Omental fat pad (tissue), 4 donors: Measurements from ENCODE around the gene P2RY2. TPM values are rescaled to one million over a fixed set of nuclear protein-coding genes. Genes with fewer than 3 reads are reported as not detected.

Experiments
- ATAC-seq: fragments of 150-250 bp; one replicate; pipeline ENCODE4 v1.9.1; 2016; ENCODE audit warnings: mild to moderate bottlenecking, moderate library complexity; ENCODE audit not compliant: low FRiP score
- DNase-seq: peaks from one replicate; pipeline ENCODE4 v3.0.0-alpha.2; 2019; ENCODE audit warnings: low spot score
- total RNA-seq, 4 donors: library from RNA; depleted of rRNA; stranded (reverse); fragments of >200 nt; gene quantifications; one replicate each; pipeline ENCODE4 v1.1.0, GENCODE V29; 2016
- TF ChIP-seq, protein P1 (sequence below), 3 donors: fragments of 450-650 bp; IDR thresholded peaks; one replicate each; pipeline ENCODE4 v1.5.1; 2016 to 2017; ENCODE audit warnings: antibody characterized with exemption in 3 of 3, mild to moderate bottlenecking in 3 of 3, moderate library complexity in 2 of 3

The P2RY2 gene
- total RNA-seq, 4 donors from 2014 or later, result 0.47 to 1.1 (median 0.64) TPM

DNA sequence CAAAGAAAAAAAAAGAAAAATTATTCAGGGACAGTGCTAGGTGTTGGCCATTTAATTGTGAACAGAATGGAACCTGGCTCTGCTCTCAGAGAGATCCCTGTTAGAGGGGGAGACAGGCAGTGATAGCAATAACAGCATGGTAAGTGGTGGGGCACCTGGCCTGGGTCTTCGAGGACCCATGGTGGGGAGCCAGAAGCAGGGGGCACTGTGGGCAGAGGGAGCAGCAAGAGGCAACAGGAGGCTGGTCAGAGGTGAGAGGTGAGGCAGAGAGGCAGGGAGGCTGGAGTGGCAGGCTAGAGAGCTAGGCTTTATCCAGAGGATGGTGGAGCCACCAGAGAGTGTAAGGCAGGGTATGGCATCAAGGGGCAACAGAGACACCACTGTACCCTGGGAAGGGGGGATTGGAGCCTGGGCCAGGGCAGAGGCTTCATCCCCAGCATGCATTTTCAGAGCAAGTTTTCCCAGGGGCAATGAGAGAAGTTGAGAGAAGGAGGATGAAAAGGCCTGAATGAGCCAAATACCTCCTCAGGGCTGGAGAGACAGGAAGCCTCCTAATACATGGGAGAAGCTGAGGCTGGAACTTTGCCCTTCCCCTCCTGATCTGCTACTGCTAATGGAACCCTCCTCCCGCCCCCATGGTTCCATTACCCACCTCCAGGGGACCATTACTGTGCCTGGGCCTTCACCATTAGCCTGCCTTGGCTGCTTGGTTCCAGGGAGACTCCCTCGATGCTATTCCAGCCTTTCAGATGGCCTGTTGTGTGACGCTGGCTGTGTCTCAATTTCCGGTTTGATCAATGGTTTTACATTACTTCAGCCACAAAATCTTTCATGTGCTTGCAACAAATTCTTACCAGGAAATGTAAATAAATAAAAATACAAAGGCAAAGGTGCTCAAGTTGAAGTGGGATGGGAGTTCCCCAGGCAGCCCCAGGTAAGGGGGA lies 2.6 kb upstream of the P2RY2 start:
- DNase-seq, result no peak
- ATAC-seq, result no peak

DNA sequence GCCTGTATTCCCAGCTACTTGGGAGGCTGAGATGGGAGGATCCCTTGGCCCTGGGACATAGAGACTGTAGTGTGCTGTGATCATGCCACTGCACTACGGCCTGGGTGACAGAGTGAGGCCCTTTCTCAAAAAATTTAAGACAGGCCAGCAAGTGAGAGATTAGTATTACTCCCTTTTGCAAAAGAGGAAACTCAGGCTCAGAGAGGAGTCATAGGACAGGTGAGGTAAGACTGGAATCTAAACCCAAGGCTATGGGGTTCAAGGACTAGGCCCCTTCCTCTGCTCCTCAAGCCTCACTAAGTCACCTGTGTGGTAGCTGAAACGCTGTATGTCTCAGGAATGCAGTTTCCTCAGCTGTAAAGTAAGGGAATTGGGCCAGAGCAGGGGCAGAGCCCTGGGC lies 1.6 kb upstream of the P2RY2 start:
- DNase-seq (no peak), ATAC-seq (no peak)
- TF ChIP-seq, protein P1, sequence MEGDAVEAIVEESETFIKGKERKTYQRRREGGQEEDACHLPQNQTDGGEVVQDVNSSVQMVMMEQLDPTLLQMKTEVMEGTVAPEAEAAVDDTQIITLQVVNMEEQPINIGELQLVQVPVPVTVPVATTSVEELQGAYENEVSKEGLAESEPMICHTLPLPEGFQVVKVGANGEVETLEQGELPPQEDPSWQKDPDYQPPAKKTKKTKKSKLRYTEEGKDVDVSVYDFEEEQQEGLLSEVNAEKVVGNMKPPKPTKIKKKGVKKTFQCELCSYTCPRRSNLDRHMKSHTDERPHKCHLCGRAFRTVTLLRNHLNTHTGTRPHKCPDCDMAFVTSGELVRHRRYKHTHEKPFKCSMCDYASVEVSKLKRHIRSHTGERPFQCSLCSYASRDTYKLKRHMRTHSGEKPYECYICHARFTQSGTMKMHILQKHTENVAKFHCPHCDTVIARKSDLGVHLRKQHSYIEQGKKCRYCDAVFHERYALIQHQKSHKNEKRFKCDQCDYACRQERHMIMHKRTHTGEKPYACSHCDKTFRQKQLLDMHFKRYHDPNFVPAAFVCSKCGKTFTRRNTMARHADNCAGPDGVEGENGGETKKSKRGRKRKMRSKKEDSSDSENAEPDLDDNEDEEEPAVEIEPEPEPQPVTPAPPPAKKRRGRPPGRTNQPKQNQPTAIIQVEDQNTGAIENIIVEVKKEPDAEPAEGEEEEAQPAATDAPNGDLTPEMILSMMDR (IDR thresholded peaks at IDR 0.05), result no peak

More for the DNA sequence above, 2.6 kb upstream of the P2RY2 start:
- TF ChIP-seq, protein P1 (IDR thresholded peaks at IDR 0.05), result no peak

DNA sequence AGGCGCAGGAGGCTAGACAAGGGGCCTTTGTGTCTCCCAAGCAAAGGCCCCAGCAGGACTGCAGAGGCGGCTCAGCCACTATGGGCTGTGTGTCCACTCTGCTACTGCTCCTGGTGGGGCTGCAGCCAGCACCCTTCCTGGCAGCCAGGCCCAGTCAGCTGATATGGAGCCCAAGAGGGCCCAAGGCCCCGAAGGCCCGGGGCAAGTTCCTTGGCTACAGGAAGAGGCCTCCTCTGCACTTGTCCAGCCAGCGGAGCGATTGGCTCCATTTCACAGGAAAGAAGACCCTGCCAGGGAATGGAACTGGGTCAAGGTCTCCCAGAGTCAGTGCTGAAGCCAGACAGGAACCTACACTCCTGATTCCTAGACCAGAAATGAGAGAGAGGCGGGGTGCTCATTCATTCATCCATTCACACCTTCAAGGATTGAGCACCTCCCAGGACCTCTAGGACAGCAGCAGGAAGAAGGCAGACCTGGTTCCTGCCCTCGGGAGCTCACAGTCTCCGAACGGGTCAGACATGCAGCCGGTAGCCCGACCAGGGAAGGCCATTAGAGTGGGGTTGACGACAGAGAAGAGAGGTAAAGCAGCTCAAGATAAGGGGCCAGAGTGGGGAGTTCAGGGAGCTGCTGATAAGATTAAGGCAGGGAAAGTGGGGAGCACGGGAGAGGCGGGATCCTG lies 811 bp upstream of the P2RY2 start:
- ATAC-seq, result no peak

DNA sequence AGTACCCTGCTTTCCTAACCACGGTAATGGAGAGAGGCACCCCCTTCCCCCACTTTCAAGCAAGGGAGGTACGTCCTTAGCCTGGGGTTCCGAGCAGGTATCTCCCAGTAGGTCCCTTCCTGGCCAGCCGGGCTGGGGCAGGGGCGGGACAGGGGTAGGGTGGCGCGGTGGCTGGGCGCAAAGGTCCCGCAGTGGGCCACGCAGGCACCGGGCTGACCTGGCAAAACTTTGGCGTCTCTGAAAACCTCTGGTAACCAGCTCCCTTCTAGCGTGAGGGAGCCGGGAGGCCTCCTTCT lies 323 bp upstream of the P2RY2 start:
- DNase-seq, result no peak
- TF ChIP-seq, protein P1 (IDR thresholded peaks at IDR 0.05), result no peak
- ATAC-seq, result no peak

More for the DNA sequence above, 811 bp upstream of the P2RY2 start:
- TF ChIP-seq, protein P1 (IDR thresholded peaks at IDR 0.05), result no peak
- no peak for DNase-seq

DNA sequence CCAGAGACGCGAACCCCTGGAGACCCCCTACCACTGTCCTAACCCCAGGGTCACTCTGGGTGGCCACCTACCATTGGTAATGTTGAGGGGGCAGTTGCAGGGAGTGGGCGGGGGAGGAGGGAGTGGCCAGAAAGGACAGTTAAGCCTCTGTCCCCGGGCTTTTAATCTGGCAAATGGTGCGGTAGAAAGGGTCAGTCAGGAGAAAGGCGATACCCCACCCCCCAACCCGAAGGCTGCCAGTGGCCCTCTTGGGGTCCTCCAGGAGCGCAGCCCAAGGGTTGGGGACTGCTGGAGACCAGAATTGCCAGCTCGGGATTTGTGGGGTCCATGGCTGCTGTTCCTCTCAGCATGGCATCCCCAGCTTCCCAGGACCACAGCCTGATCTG lies 742 bp downstream of the P2RY2 start:
- no peak for ATAC-seq
- TF ChIP-seq, protein P1 (IDR thresholded peaks at IDR 0.05), result no peak
- DNase-seq, result no peak

DNA sequence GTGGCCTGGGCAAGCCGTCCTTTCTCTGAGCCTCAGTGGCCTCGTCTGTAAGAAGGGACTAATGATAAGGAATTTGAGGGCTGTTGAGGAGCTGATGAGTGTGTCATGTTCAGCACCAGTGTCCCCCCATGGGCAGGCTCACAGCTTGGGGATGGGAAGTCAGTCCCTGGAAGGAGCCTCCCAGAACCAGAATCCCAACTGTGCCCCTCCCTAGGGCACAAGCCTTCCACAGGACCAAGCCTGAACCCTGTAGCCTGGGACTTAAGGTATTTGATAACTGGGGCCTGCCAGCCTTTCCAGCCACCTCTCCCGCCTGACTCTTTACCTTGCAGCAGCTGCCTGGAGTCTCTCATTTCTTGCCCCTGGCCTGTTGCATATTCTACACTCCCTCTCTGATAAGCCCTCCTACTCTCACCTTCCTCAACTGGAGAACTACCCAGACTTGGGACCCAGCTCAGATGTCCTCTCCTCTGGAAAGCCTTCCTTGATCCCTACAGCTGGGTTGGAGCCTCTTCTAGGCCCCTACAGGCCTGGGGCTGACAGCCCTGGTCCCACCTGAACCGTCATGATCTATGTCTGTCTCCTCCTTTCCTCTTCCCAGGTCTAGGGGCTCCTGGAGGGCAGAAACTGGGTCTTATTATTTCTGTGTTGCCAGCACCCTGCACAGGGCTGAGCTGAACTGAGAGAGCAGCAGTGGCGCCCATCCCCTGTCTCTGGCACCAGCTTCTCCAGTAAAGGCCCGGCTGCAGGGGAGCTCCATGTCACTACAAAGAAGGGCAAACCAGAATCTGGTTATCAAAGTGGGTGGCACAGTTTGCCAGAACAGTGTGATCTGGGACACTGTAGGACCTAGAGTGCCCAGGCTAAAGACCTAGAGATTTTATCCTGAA lies 1.6 kb downstream of the P2RY2 start:
- DNase-seq, result no peak
- TF ChIP-seq, protein P1 (IDR thresholded peaks at IDR 0.05), result no peak

More for the DNA sequence above, 1.6 kb downstream of the P2RY2 start:
- ATAC-seq, result no peak
